ENCODE measurements around the gene BAAT.

The BAAT gene

DNA sequence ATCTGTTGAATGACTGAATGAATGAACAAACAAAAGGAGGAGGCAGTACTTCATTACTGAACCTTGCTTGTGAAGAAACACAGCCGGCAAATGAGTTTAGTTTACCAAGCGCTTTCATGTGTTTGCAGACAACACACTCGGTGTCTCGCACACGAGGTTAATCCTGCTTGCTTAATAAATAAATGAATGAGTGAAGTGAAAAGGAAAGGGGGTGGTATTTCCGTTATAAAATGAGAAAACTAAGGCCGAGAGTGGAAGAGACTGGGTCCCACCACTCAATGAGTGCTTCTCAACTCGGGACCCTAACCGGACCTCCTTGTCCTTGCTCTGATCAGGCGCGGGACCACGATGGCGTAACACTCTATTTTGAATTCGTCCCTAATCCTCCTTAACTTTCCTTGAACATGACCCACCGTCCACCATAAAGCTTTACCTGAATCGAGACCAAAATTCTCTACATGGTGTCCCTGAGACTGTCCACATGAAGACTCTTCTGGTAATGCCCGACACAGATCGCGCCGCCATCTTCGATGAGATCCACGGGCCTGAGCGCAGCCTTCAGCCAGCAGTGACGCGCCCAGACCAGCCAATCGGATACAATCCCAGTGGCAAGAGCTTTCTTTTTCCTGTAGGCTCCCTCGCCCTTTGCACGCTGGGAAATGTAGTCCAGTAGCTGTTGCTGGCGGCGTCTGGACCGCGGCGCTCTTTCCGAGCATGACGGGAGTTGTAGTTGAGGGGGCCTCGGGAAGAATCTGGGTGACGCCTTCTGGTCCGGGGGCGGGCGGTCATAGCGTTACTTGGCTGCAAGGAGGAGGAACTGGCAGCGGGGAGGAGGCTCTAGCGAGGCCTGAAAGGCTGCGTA, 13.5 kb upstream of the BAAT start, which contains the start of the genes MRPL50 and ZNF189:
TSS of gene MRPL50 (minus strand) at position 551 of the 862 bp plus-strand sequence. CDS start at position 525, 26 bp downstream.
TSS of gene ZNF189 (plus strand) at position 784 of the 862 bp plus-strand sequence. CDS start 306 bp downstream, outside the sequence.
- DNase-seq = peak; percentile 91 to 93 (median 92)

- no peak for DNase-seq
These were observed 12.9 kb upstream of the BAAT start for GRCh38 chr9:101397746-101398067.

GRCh38 chr9:101394687-101395086, 9.9 kb upstream of the BAAT start:
- DNase-seq = no peak

- DNase-seq = no peak
These were observed 8.3 kb upstream of the BAAT start for GRCh38 chr9:101393135-101393534.

GRCh38 chr9:101388507-101388993, 3.7 kb upstream of the BAAT start:
- DNase-seq = no peak

- no peak for DNase-seq
These were observed 3.2 kb upstream of the BAAT start for GRCh38 chr9:101387871-101388506.

- DNase-seq = no peak
These were observed 1.4 kb downstream of the BAAT start for GRCh38 chr9:101383361-101383760.

- no peak for DNase-seq
These were observed 2.9 kb downstream of the BAAT start for GRCh38 chr9:101381833-101382342.

DNA sequence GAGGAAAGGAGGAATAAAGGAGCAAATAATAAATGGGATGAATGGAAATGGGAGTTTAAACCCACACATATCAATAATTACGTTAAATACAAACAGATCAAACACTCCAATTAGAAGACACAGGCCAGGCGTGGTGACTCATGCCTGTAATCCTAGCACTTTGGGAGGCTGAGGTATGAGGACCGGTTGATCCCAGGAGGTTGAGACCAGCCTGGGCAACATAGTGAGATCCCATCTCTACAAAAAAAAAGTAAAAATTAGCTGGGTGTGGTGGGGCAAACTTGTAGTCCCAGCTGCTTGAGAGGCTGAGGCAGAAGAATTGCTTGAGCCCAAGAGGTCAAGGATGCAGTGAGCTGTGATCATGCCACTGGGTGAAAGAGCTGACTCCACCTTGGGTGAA, 3.7 kb downstream of the BAAT start:
- DNase-seq = no peak

DNA sequence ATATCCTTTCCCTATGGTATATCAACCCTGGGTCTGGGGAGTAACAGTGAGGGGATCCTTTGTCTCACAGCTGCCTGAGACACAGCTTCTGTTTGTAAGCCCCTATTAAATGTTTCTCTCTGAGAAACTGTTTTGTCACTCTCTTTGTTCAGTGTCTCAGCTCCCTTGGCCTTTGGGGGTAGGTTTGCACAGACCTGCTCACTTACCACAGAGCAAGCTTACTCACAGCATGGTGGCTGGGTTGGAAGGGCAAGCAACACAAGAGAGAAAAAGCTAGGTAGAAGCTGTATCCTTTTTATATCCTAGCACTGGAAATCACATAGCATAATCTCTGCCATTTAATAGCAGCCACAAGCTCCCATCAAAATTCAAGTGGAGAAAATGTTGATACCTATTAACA, 4.5 kb downstream of the BAAT start:
- no peak for DNase-seq

DNA sequence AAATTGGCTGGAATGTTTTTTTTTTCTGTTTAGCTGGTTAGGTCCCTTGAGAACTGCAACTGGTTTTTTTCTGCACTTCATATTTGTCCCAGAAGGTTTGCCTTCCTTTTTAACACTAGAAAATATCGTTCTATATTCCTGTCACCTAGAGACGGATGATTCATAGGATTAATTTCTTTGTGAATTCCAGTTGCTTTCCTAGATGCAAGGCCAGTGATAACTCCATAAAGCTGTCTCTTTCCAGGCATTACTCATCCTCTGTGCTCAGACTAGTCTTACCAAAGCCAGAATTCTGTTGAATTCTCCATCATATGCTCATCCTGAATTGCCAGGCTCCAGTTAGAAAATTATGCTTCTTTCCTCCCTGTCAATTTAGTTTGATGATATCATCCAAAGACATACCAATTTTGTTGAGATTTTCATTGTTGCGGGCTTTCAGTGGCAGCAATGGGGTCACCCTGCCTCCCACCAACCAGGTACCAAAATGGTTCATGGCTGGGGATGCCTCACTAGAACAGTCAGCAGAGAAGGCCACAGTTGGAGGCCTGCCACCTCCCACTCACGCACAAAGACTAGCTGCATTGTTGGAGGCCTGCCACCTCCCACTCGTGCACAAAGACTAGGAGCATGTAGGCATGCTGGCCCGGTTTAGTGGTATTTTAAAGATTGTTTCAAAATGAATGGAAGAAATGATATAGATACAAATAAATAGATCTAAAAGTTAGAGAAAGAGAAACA, 8.5 kb downstream of the BAAT start:
- DNase-seq = no peak

GRCh38 chr9:101375546-101375945, 9.3 kb downstream of the BAAT start:
- DNase-seq = no peak

- no peak for DNase-seq
These were observed 12.3 kb downstream of the BAAT start for GRCh38 chr9:101372327-101373118.

GRCh38 chr9:101371813-101372212, 13.0 kb downstream of the BAAT start:
- no peak for DNase-seq

- DNase-seq = no peak
These were observed 14.8 kb downstream of the BAAT start for GRCh38 chr9:101369884-101370531.

- DNase-seq = no peak
These were observed 15.5 kb downstream of the BAAT start for GRCh38 chr9:101369286-101369685.

- no peak for DNase-seq
These were observed 17.5 kb downstream of the BAAT start for GRCh38 chr9:101367323-101367722.

DNA sequence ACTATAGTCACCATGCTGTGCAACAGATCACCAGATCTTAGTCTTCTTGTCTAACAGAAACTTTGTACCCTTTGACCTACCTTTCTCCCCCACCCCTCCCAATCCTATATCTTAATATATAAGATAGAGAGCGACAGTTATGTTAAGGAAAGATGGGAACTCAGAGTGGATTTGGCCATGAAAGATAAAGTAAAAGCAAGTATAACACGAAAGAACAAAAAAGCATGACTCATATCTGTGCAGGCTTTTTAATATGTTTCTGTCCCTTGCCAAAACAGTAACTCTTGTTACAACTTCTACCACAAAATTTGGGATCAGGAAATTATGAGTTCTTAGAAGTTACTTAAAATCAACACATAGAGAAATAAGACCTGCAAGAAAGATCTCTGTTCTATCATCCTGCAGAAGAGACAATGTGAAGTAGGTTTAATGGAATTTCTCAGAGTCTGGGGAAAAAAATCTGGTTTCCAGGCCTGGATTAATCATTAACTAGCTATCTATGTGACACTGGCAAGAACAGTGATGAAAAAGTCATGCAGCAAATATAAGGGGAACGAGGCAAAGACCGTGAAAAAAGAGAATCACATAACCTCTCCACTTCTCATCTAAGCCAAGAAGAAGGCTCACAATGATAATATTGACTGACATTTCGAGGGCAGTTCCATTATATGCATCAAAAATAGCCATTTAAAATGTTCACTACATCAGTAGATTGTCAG, 18.6 kb downstream of the BAAT start:
- DNase-seq = no peak

- no peak for DNase-seq
These were observed 19.6 kb downstream of the BAAT start for GRCh38 chr9:101365181-101365580.

DNA sequence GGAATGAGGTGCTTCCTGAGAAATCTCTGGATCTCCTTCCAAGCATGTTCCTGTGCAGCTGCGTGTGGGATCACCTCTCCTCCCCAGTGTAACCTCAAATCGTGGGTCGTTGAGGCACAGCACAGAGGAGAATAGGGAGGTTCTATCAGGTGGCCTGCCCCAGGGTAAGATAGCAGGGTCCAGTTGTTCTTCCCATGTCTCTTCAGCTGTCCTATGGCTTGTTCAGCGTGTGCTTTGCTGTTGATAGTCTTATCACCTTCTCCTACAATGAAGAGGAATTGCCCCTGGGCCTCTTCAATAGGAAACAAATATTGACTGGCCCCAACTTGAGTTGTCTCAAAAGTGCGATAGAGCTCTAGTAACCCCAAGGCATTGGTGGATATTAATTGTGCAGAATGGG, 22.4 kb downstream of the BAAT start:
- DNase-seq = no peak

GRCh38 chr9:101360647-101361046, 24.2 kb downstream of the BAAT start:
- DNase-seq = no peak
